K562 (cell line): Measurements from ENCODE around the gene FERMT3. TPM values are rescaled to one million over a fixed set of nuclear protein-coding genes. Genes with fewer than 3 reads are reported as not detected.

Source experiments
- REST ChIP-seq, 2 experiments: fragments of 450-650 bp; formaldehyde crosslinking in 1 of 2; IDR thresholded peaks; 2 replicates each; pipeline versions ENCODE4 v1.4.0 to v1.6.1; 2014 to 2020; ENCODE audit warnings: mild to moderate bottlenecking in 2 of 2, borderline replicate concordance in 1 of 2, low read depth in 1 of 2
- TRIM25 ChIP-seq: fragments of 450-650 bp; IDR thresholded peaks from 2 replicates; pipeline ENCODE4 v1.7.0; 2016; ENCODE audit warnings: borderline replicate concordance
- ZNF140 ChIP-seq: fragments of 250-450 bp; sonication (Bioruptor Pico); IDR thresholded peaks from 2 replicates; pipeline ENCODE4 v1.8.0; 2021; ENCODE audit warnings: moderate library complexity, mild to moderate bottlenecking, inconsistent platforms
- ZNF609 ChIP-seq: sonication (generic); formaldehyde crosslinking; IDR thresholded peaks from 2 replicates; pipeline ENCODE4 v1.8.1; 2023; ENCODE audit warnings: missing genetic modification reagents, mild to moderate bottlenecking, borderline replicate concordance
- polyA plus RNA-seq, 8 experiments: library from polyadenylated mRNA; depleted of rRNA in 4 of 8; stranded (reverse) in 5 of 8; unstranded in 3 of 8; fragments of >200 nt; fragmentation: Nextera tagmentation in 2 of 8; fragmentation: Illumina TruSeq in 1 of 8; extraction: Ambion mirVana in 2 of 8; extraction: Trizol in 1 of 8; gene quantifications; 2 replicates each; pipeline versions ENCODE4 v1.2.1 to v1.2.3, GENCODE V29; 2011 to 2014; ENCODE audit warnings: inconsistent platforms in 1 of 8, missing spikeins in 1 of 8
- total RNA-seq, 7 experiments: library from RNA; depleted of rRNA in 6 of 7; stranded (reverse); fragments of >200 nt in 6 of 7; fragmentation: Illumina TruSeq in 2 of 7; extraction: Trizol in 2 of 7; gene quantifications; 2 replicates each; pipeline versions ENCODE4 v1.2.1 to v1.2.3, GENCODE V29; 2011 to 2021; ENCODE audit warnings: low replicate concordance in 1 of 7

Gene FERMT3
- total and polyA plus RNA-seq, 9 of the 15 experiments (the other 6 are each of a cell fraction or from before 2014, with no cell fraction given) = 3.2 to 275 (median 79.7) TPM

- TF ChIP-seq REST (IDR thresholded peaks at IDR 0.05; ENCODE audit: borderline replicate concordance) = no peak
- TF ChIP-seq REST (CRISPR knock-in tag; IDR thresholded peaks at IDR 0.05; ENCODE audit: low read depth) = no peak
- TF ChIP-seq ZNF609 = no peak
- no peak for TF ChIP-seq ZNF140 (CRISPR knock-in tag)
- no peak for TF ChIP-seq TRIM25
These were observed 57.4 kb downstream of the FERMT3 start (continued) for GRCh38 chr11:64263947-64264317.
